IPS DF 4.7 (cell line): ENCODE data around the gene CCDC60.

Experiments
- DNase-seq: peaks from one replicate; pipeline ENCODE4 v3.0.0-alpha.2; 2013; ENCODE audit warnings: low spot score; ENCODE audit errors: extremely low read depth

The CCDC60 gene

GRCh38 chr12:119528241-119528640, 193.7 kb downstream of the CCDC60 start:
- DNase-seq: peak; percentile 28

DNA sequence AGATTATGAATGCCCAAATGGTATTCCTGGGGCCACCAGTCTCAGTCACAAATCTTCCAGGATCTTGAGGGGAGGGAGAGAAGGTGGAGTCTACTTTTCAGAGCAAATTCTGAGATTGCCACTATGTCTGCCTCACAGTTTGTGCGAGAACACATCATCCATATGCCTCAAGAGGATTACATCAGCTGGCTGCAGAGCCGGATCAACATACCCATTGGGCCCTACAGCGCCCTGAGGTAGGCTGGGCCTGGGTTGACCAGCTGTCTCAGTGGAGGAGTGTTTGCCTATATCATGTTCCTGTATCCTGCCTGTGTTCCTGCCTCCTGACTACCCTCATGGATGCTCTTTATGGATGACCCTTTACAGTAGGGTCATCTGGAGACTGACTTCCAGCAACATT, 205.9 kb downstream of the CCDC60 start:
- no peak for DNase-seq

DNA sequence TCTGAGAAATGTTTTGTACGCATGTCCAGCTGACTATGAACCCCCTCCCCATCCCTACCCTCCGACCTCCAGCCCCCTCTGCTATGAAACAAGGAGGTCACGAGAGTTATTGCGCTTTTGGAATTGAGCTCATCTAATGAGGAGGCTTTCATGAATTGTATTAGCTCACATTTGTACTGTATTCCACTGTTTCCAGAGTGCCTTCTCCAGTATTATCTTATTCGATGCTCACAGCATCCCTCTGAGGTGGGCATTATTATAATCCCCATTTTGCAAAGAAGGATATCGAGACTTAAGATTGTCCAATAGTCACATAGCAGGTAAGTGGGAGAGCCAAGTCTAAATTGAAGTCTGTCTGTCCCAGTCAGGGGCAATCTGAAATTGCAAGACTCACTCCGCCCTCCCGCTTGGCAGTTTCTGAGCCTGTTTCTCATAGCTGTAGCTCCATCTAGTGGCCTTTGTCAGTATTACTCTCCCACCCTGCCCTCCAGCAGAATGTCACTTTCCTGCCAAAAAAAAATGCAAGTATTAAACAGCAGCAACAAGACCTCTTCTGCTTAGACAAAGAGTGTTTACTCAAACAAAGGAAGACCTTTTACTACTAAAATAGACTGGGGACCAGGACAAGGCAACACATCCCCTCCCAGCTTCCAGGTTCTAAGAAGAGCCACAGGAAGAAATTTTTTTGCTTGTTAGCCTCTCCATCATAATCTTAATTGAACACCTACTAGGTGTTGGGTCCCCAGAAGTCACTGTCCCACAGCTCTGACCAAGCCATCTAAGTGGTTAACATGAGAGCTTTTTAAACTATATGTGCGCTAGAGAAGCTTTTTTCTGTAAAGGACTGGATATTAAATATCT, 210.5 kb downstream of the CCDC60 start:
- peak; percentile 74 for DNase-seq

GRCh38 chr12:119546340-119546739, 211.8 kb downstream of the CCDC60 start:
- no peak for DNase-seq

GRCh38 chr12:119547001-119547400, 212.5 kb downstream of the CCDC60 start:
- DNase-seq: no peak

DNA sequence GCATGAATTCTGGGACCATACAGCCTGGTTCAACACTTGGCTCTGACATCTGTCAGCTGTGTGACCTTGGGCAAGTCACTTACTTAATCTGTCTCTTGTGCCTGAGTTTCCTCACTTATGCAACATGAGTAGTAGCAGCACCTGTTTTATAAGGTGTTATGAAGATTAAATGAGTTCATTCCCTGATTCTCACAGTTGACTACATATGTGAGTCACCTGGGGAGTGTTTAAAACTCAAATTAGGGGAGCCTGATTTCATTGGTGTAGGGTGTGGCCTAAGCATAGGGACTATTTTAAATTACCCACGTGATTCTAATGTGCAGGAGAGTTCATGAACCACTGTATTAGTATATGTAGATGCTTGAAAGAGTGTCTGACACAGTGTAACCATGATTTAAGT, 222.3 kb downstream of the CCDC60 start:
- DNase-seq: no peak

DNA sequence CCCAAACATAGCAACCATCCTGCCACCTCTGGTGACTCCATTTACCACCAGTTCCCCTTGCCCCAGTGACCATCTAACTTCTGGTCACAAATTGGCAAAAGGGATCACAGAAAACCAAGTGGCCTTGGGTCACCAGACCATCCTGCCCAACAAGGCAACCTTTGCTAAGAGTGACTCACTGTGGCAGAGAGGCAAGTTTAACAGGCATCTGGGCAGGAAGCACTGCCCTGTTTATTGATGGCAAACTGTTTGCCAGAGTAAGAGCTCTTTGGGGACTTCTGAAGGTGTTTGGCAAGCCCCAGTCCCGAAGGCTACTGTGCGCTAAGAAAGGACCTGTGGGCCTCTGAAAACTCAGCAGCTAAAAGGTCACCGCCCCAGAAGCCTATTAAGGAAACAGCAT, 230.9 kb downstream of the CCDC60 start:
- no peak for DNase-seq

DNA sequence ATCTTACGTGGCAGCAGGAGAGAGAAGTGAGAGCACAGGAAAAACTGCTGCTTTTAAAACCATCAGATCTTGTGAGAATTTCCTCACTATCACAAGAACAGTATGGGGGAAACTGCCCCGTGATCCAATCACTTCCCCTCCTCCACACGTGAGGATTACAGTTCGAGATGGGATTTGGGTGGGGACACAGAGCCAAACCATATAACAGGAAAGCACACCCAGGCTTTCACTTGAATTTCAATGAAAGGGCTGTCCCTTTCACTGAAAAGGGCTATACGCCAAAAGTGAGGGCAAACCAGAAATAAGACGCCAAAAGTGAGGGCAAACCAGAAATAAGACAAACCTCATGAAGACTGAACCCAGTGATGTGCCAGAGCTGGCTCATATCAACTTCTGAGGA, 236.2 kb downstream of the CCDC60 start:
- DNase-seq: no peak

- DNase-seq: no peak
These were observed 238.6 kb downstream of the CCDC60 start for GRCh38 chr12:119573086-119573485.

DNA sequence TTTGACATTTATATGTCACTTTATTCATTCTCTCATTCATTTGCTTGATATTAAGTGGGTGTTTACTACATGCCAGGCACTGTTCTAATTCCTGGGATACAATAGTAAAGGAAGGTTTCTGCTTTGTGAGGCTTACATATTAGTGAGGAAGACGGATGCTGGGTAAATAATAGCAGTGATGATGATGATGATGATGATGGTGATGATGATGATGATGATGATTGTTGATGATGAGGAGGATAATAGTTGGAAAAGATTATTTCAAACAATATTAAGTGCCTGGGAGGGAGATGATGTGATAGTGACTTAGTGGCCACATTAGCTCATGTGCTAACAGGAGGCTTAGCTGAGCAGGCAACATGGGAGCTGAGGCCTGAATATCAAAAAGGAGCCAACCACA, 239.7 kb downstream of the CCDC60 start:
- DNase-seq: no peak

DNA sequence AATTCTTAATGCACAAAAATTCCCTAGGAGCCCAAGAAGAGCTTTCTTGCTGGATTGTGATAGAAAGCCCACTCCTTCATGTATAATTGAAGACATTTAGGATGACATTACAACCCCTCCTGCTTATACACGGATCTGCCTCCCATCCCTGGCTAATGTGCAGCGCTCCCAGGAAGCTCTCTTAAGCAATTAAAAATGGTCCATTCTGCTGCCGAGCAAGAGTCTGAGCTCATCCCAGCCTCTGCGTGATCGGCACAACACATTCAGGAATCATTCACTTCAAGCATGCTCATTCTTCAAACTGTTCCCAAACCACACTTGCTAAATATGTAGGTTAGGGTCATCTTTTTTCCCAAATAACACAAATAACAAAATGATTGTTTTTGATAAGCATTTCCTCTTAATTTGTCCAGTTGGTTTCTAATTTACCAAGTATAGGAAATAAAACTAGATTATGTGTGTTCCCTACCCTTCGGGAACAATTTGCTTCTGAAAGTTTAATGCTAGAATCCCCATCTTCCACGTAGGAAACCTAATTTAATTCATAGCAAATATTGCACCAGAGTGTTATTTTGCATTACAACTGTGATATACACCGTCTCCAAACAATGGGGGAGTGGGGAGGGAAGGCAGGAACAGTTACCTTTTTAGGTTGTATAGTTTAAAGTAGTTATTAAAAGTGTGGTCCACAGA, 241.7 kb downstream of the CCDC60 start:
- DNase-seq: no peak

- no peak for DNase-seq
These were observed 242.4 kb downstream of the CCDC60 start for GRCh38 chr12:119576915-119577314.

GRCh38 chr12:119578112-119578511, 243.6 kb downstream of the CCDC60 start:
- no peak for DNase-seq

GRCh38 chr12:119589097-119589496, 254.6 kb downstream of the CCDC60 start:
- no peak for DNase-seq

DNA sequence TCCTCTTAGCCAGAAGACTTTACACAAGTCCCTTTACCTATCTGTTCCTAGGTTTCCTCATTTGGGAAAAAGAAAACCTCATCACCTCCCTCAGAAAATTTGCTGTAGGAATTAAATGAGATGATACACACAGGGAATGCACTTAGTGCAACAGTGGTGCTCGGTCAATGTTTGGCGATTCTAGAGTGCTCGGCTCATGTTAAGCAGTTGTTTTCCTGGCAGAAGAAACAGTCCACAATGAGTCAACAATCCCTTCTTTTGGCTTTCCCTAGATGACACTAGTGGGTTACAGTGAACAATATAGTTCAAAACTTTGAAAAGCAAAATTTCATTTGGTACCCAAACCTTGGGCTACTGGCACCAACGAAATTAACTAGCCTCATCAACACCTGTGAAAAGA, 255.1 kb downstream of the CCDC60 start:
- DNase-seq: no peak
